Dendritic cell treated with granulocyte-macrophage colony-stimulating factor and Interleukin-4, amounts not matched to agents 40 ng/mL and 50 ng/mL, for 4 days (primary cell): Measurements from ENCODE around the gene CMIP.
"Not testable (repeated sequence)": the region's sequence is repeated elsewhere in the genome, so short reads cannot be mapped to it uniquely, and the experiment has no call there.

Source experiments
- H3K27ac Mint-ChIP-seq: one replicate; pipeline ENCODE4 v1.8.0; 2022; ENCODE audit warnings: mild to moderate bottlenecking, mixed read lengths
- H3K27me3 Mint-ChIP-seq: one replicate; pipeline ENCODE4 v1.8.0; 2022; ENCODE audit warnings: mild to moderate bottlenecking, mixed read lengths
- H3K36me3 Mint-ChIP-seq: one replicate; pipeline ENCODE4 v1.8.0; 2022; ENCODE audit warnings: low read depth, mixed read lengths
- H3K4me1 Mint-ChIP-seq: one replicate; pipeline ENCODE4 v1.8.0; 2022; ENCODE audit warnings: low read depth, mixed read lengths
- H3K4me3 Mint-ChIP-seq: one replicate; pipeline ENCODE4 v1.8.0; 2022; ENCODE audit warnings: mild to moderate bottlenecking, moderate library complexity, mixed read lengths
- H3K9me3 Mint-ChIP-seq: one replicate; pipeline ENCODE4 v1.8.0; 2022; ENCODE audit warnings: mixed read lengths
- intact Hi-C: fragments of 100-400 bp; cut with micrococcal nuclease; formaldehyde crosslinking; loops from one replicate; pipeline ENCODE4 v1.15.0; 2022

Gene CMIP

GRCh38 chr16:81524382-81524781 lies 79.8 kb downstream of the CMIP start:
- no peak overlapping the region for H3K27ac Mint-ChIP-seq
- no peaks in the 10 kb centered on the region for H3K9me3 Mint-ChIP-seq
- H3K36me3 Mint-ChIP-seq, result peaks cover 48% of the 10 kb centered on the region
- intact Hi-C loops, result loop anchor here (5.0 kb wide), 1 partner anchor 77 kb away; no protein-coding TSS in a partner anchor
- no peaks in the 10 kb centered on the region for H3K27me3 Mint-ChIP-seq
- H3K4me1 Mint-ChIP-seq, result peaks cover 64% of the 10 kb centered on the region
- H3K4me3 Mint-ChIP-seq, result no peak overlapping the region

GRCh38 chr16:81524885-81525284 lies 80.3 kb downstream of the CMIP start:
- Mint-ChIP-seq H3K4me1 (peaks cover 64% of the 10 kb centered on the region), H3K36me3 (peaks cover 53% of the 10 kb centered on the region)
- H3K4me3 Mint-ChIP-seq, H3K9me3 Mint-ChIP-seq, H3K27me3 Mint-ChIP-seq, H3K27ac Mint-ChIP-seq: not testable (repeated sequence)
- intact Hi-C loops, result loop anchor here (5.0 kb wide), 1 partner anchor 78 kb away; no protein-coding TSS in a partner anchor

GRCh38 chr16:81526199-81526598 lies 81.6 kb downstream of the CMIP start:
- Mint-ChIP-seq H3K36me3 (peaks cover 65% of the 10 kb centered on the region), H3K4me3 (no peak overlapping the region), H3K9me3 (no peaks in the 10 kb centered on the region), H3K4me1 (peaks cover 64% of the 10 kb centered on the region), H3K27ac (no peak overlapping the region), H3K27me3 (no peaks in the 10 kb centered on the region)
- intact Hi-C loops, result no loop called here

GRCh38 chr16:81526935-81527334 lies 82.3 kb downstream of the CMIP start:
- Mint-ChIP-seq H3K9me3 (no peaks in the 10 kb centered on the region), H3K36me3 (peaks cover 71% of the 10 kb centered on the region), H3K4me1 (peaks cover 63% of the 10 kb centered on the region)

GRCh38 chr16:81527477-81528178 lies 83.0 kb downstream of the CMIP start:
- intact Hi-C loops, result no loop called here
- Mint-ChIP-seq H3K27me3 (no peaks in the 10 kb centered on the region), H3K4me1 (peaks cover 68% of the 10 kb centered on the region)

More at GRCh38 chr16:81526935-81527334, 82.3 kb downstream of the CMIP start:
- intact Hi-C loops, result no loop called here
- Mint-ChIP-seq H3K27me3 (no peaks in the 10 kb centered on the region), H3K27ac (peak overlapping the region; percentile 29), H3K4me3 (no peak overlapping the region)

GRCh38 chr16:81528256-81528655 lies 83.6 kb downstream of the CMIP start:
- Mint-ChIP-seq H3K4me3 (no peak overlapping the region), H3K27ac (no peak overlapping the region), H3K4me1 (peaks cover 74% of the 10 kb centered on the region), H3K27me3 (no peaks in the 10 kb centered on the region), H3K9me3 (no peaks in the 10 kb centered on the region), H3K36me3 (peaks cover 77% of the 10 kb centered on the region)
- intact Hi-C loops, result no loop called here

More at GRCh38 chr16:81527477-81528178, 83.0 kb downstream of the CMIP start:
- Mint-ChIP-seq H3K9me3 (no peaks in the 10 kb centered on the region), H3K27ac (no peak overlapping the region), H3K4me3 (no peak overlapping the region), H3K36me3 (peaks cover 77% of the 10 kb centered on the region)

- no peak overlapping the region for H3K27ac Mint-ChIP-seq
- no peaks in the 10 kb centered on the region for H3K27me3 Mint-ChIP-seq
- H3K4me1 Mint-ChIP-seq, result peaks cover 90% of the 10 kb centered on the region
- intact Hi-C loops, result no loop called here
- peaks cover 62% of the 10 kb centered on the region for H3K36me3 Mint-ChIP-seq
- no peaks in the 10 kb centered on the region for H3K9me3 Mint-ChIP-seq
- no peak overlapping the region for H3K4me3 Mint-ChIP-seq
Observed at GRCh38 chr16:81530296-81530721, 85.7 kb downstream of the CMIP start.

- Mint-ChIP-seq H3K9me3 (no peaks in the 10 kb centered on the region), H3K4me3 (no peak overlapping the region), H3K27ac (no peak overlapping the region), H3K4me1 (peaks cover 86% of the 10 kb centered on the region), H3K27me3 (no peaks in the 10 kb centered on the region), H3K36me3 (peaks cover 60% of the 10 kb centered on the region)
- intact Hi-C loops, result no loop called here
Observed at GRCh38 chr16:81530814-81531213, 86.2 kb downstream of the CMIP start.

- Mint-ChIP-seq H3K4me1 (peaks cover 87% of the 10 kb centered on the region), H3K27me3 (no peaks in the 10 kb centered on the region), H3K27ac (no peak overlapping the region), H3K36me3 (peaks cover 62% of the 10 kb centered on the region), H3K9me3 (no peaks in the 10 kb centered on the region), H3K4me3 (no peak overlapping the region)
- intact Hi-C loops, result no loop called here
Observed at GRCh38 chr16:81531419-81531821, 86.8 kb downstream of the CMIP start.

GRCh38 chr16:81532491-81533174 lies 88.0 kb downstream of the CMIP start:
- peaks cover 84% of the 10 kb centered on the region for H3K4me1 Mint-ChIP-seq
- no peak overlapping the region for H3K27ac Mint-ChIP-seq
- no peaks in the 10 kb centered on the region for H3K27me3 Mint-ChIP-seq
- H3K9me3 Mint-ChIP-seq, result no peaks in the 10 kb centered on the region
- intact Hi-C loops, result no loop called here
- peaks cover 59% of the 10 kb centered on the region for H3K36me3 Mint-ChIP-seq
- H3K4me3 Mint-ChIP-seq, result no peak overlapping the region

- Mint-ChIP-seq H3K27me3 (no peaks in the 10 kb centered on the region), H3K36me3 (peaks cover 59% of the 10 kb centered on the region), H3K4me3 (no peak overlapping the region), H3K27ac (no peak overlapping the region), H3K4me1 (peaks cover 86% of the 10 kb centered on the region), H3K9me3 (no peaks in the 10 kb centered on the region)
- intact Hi-C loops, result no loop called here
Observed at GRCh38 chr16:81533175-81533507, 88.5 kb downstream of the CMIP start.

GRCh38 chr16:81535679-81536360 lies 91.2 kb downstream of the CMIP start:
- no peaks in the 10 kb centered on the region for H3K9me3 Mint-ChIP-seq
- H3K27ac Mint-ChIP-seq, result no peak overlapping the region
- intact Hi-C loops, result no loop called here
- peaks cover 80% of the 10 kb centered on the region for H3K4me1 Mint-ChIP-seq
- H3K27me3 Mint-ChIP-seq, result no peaks in the 10 kb centered on the region
- no peak overlapping the region for H3K4me3 Mint-ChIP-seq
- H3K36me3 Mint-ChIP-seq, result peaks cover 51% of the 10 kb centered on the region

- Mint-ChIP-seq H3K36me3 (peaks cover 51% of the 10 kb centered on the region), H3K4me3 (no peak overlapping the region), H3K27me3 (no peaks in the 10 kb centered on the region), H3K27ac (no peak overlapping the region), H3K9me3 (no peaks in the 10 kb centered on the region), H3K4me1 (peaks cover 77% of the 10 kb centered on the region)
- intact Hi-C loops, result no loop called here
Observed at GRCh38 chr16:81536648-81537047, 92.0 kb downstream of the CMIP start.
